SK-N-SH (cell line): ENCODE data around the gene NUTM2B.
"Not testable (repeated sequence)": the region's sequence is repeated elsewhere in the genome, so short reads cannot be mapped to it uniquely, and the experiment has no call there.

Experiments
- CHD2 ChIP-seq: fragments of 150-350 bp; IDR thresholded peaks from 2 replicates; pipeline ENCODE4 v1.6.1; 2018; ENCODE audit warnings: low read length; ENCODE audit not compliant: partially characterized antibody
- EP300 ChIP-seq, 2 experiments: IDR thresholded peaks; 2 replicates each; pipeline versions ENCODE4 v1.4.0 to v1.6.1; 2012; ENCODE audit warnings: borderline replicate concordance in 1 of 2, low read depth in 1 of 2, low read length in 1 of 2
- JUND ChIP-seq: IDR thresholded peaks from 2 replicates; pipeline ENCODE4 v1.4.0; 2012
- NFIC ChIP-seq: IDR thresholded peaks from 2 replicates; pipeline ENCODE4 v1.4.0; 2012; ENCODE audit warnings: borderline replicate concordance
- POLR2AphosphoS5 ChIP-seq: IDR thresholded peaks from 2 replicates; pipeline ENCODE4 v1.6.1; 2012; ENCODE audit warnings: low read depth, low read length
- TAF1 ChIP-seq: IDR thresholded peaks from 2 replicates; pipeline ENCODE4 v1.6.1; 2012; ENCODE audit warnings: low read depth, mild to moderate bottlenecking, low read length, moderate library complexity, borderline replicate concordance
- TF ChIP-seq, protein P1 (sequence below): fragments of 200-600 bp; sonication (generic); IDR thresholded peaks from 2 replicates; pipeline ENCODE4 v1.6.1; 2017; ENCODE audit warnings: antibody characterized with exemption, mild to moderate bottlenecking, moderate library complexity
- TF ChIP-seq, protein P2 (sequence below): IDR thresholded peaks from 2 replicates; pipeline ENCODE4 v1.6.1; 2012; ENCODE audit warnings: mild to moderate bottlenecking, low read depth, low read length, moderate library complexity

DNA sequence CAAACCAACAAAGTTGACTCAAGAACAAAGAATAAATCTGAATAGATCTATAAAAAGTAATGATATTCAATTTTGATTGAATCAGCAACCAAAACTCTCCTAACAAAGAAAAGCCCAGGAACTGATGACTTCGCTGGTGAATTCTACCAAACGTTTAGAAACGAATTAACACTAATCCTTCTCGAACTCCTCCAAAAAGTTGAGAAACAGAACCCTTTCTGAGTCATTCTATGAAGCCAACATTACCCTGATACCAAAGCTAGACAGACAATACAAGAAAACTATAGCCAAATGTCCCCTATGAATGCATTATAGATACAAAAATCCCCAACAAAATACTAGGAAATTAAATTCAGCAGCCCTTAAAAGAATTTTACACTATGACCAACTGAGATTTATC is 17.0 kb downstream of the NUTM2B start:
- TF ChIP-seq, protein P1, sequence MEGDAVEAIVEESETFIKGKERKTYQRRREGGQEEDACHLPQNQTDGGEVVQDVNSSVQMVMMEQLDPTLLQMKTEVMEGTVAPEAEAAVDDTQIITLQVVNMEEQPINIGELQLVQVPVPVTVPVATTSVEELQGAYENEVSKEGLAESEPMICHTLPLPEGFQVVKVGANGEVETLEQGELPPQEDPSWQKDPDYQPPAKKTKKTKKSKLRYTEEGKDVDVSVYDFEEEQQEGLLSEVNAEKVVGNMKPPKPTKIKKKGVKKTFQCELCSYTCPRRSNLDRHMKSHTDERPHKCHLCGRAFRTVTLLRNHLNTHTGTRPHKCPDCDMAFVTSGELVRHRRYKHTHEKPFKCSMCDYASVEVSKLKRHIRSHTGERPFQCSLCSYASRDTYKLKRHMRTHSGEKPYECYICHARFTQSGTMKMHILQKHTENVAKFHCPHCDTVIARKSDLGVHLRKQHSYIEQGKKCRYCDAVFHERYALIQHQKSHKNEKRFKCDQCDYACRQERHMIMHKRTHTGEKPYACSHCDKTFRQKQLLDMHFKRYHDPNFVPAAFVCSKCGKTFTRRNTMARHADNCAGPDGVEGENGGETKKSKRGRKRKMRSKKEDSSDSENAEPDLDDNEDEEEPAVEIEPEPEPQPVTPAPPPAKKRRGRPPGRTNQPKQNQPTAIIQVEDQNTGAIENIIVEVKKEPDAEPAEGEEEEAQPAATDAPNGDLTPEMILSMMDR: not testable (repeated sequence)
- TF ChIP-seq NFIC; EP300 (IDR thresholded peaks at IDR 0.05; ENCODE audit: borderline replicate concordance in 1 of 2, low read depth in 1 of 2, low read length in 1 of 2); POLR2AphosphoS5; TAF1; JUND; CHD2: not testable (repeated sequence)
- TF ChIP-seq, protein P2, sequence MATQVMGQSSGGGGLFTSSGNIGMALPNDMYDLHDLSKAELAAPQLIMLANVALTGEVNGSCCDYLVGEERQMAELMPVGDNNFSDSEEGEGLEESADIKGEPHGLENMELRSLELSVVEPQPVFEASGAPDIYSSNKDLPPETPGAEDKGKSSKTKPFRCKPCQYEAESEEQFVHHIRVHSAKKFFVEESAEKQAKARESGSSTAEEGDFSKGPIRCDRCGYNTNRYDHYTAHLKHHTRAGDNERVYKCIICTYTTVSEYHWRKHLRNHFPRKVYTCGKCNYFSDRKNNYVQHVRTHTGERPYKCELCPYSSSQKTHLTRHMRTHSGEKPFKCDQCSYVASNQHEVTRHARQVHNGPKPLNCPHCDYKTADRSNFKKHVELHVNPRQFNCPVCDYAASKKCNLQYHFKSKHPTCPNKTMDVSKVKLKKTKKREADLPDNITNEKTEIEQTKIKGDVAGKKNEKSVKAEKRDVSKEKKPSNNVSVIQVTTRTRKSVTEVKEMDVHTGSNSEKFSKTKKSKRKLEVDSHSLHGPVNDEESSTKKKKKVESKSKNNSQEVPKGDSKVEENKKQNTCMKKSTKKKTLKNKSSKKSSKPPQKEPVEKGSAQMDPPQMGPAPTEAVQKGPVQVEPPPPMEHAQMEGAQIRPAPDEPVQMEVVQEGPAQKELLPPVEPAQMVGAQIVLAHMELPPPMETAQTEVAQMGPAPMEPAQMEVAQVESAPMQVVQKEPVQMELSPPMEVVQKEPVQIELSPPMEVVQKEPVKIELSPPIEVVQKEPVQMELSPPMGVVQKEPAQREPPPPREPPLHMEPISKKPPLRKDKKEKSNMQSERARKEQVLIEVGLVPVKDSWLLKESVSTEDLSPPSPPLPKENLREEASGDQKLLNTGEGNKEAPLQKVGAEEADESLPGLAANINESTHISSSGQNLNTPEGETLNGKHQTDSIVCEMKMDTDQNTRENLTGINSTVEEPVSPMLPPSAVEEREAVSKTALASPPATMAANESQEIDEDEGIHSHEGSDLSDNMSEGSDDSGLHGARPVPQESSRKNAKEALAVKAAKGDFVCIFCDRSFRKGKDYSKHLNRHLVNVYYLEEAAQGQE: not testable (repeated sequence)
